GM19438 (cell line): ENCODE measurements around the gene AVPR2.

Source experiments
- ATAC-seq: cut with Tn5 transposase; IDR thresholded peaks from one replicate; pipeline ENCODE4 v1.9.1; 2021; ENCODE audit warnings: low read depth; ENCODE audit not compliant: unreplicated experiment

AVPR2 gene

GRCh38 chrX:153903991-153904957 is at the start of gene AVPR2:
Gene AVPR2, plus strand, starts transcription at chrX:153904673. Its CDS starts 473 bp downstream, at chrX:153905146.
- no peak for ATAC-seq

- no peak for ATAC-seq
These were observed 49.8 kb upstream of the AVPR2 start for GRCh38 chrX:153854702-153855101.

- no peak for ATAC-seq
These were observed 47.0 kb upstream of the AVPR2 start for GRCh38 chrX:153857348-153857903.

GRCh38 chrX:153861151-153861550 is 43.3 kb upstream of the AVPR2 start:
- ATAC-seq: no peak

- no peak for ATAC-seq
These were observed 42.7 kb upstream of the AVPR2 start for GRCh38 chrX:153861733-153862310.

- ATAC-seq: no peak
These were observed 41.9 kb upstream of the AVPR2 start for GRCh38 chrX:153862369-153863250.

- ATAC-seq: no peak
These were observed 41.1 kb upstream of the AVPR2 start for GRCh38 chrX:153863251-153863991.

- ATAC-seq: no peak
These were observed 40.4 kb upstream of the AVPR2 start for GRCh38 chrX:153864101-153864500.

GRCh38 chrX:153864561-153865320 is 39.7 kb upstream of the AVPR2 start:
- ATAC-seq: no peak

- no peak for ATAC-seq
These were observed 39.2 kb upstream of the AVPR2 start for GRCh38 chrX:153865321-153865580.

GRCh38 chrX:153865685-153866084 is 38.8 kb upstream of the AVPR2 start:
- ATAC-seq: no peak

GRCh38 chrX:153866302-153867019 is 38.0 kb upstream of the AVPR2 start:
- no peak for ATAC-seq

- ATAC-seq: no peak
These were observed 37.3 kb upstream of the AVPR2 start for GRCh38 chrX:153867139-153867538.

- ATAC-seq: no peak
These were observed 36.8 kb upstream of the AVPR2 start for GRCh38 chrX:153867671-153868070.

- no peak for ATAC-seq
These were observed 35.6 kb upstream of the AVPR2 start for GRCh38 chrX:153868576-153869472.

GRCh38 chrX:153869473-153870287 is 34.8 kb upstream of the AVPR2 start:
- ATAC-seq: no peak

GRCh38 chrX:153870288-153870690 is 34.2 kb upstream of the AVPR2 start:
- no peak for ATAC-seq
